Prostate gland (tissue), 2 donors: ENCODE data around the gene GMPPA. TPM values are rescaled to one million over a fixed set of nuclear protein-coding genes. Genes with fewer than 3 reads are reported as not detected.
A peak's percentile ranks its signal among the peaks of the same experiment; 100 is the strongest.

ENCODE experiments used
- DNase-seq: peaks from one replicate; pipeline ENCODE4 v3.0.0-alpha.2; 2019; ENCODE audit warnings: low spot score
- H3K27ac ChIP-seq, 2 donors: fragments of 200-600 bp; sonication (generic); 2 replicates each; pipeline ENCODE4 v1.5.1; 2017 to 2019
- H3K27me3 ChIP-seq: fragments of 200-600 bp; sonication (generic); replicated peaks from 2 replicates; pipeline ENCODE4 v1.5.1; 2019; ENCODE audit not compliant: insufficient read depth
- H3K36me3 ChIP-seq, 2 donors: fragments of 200-600 bp; sonication (generic); 1 replicate in 1 of 2; 2 replicates in 1 of 2; pipeline versions ENCODE4 v1.5.1 to v1.8.1; 2017 to 2019
- H3K4me1 ChIP-seq: fragments of 200-600 bp; sonication (generic); replicated peaks from 2 replicates; pipeline ENCODE4 v1.5.1; 2019
- H3K4me3 ChIP-seq, 2 donors: fragments of 200-600 bp; sonication (generic); 2 replicates each; pipeline ENCODE4 v1.5.1; 2017 to 2019
- H3K9me3 ChIP-seq: fragments of 200-600 bp; sonication (generic); 2 replicates; pipeline ENCODE4 v1.5.1; 2017
- CTCF ChIP-seq, 4 experiments: fragments of 200-600 bp in 2 of 4; fragments of 450-650 bp in 2 of 4; sonication (generic) in 2 of 4; IDR thresholded peaks; 1 replicate in 3 of 4; 2 replicates in 1 of 4; pipeline ENCODE4 v1.5.1; 2016 to 2019; ENCODE audit warnings: antibody characterized with exemption in 4 of 4, mild to moderate bottlenecking in 2 of 4, moderate library complexity in 2 of 4
- POLR2A ChIP-seq: fragments of 450-650 bp; IDR thresholded peaks from one replicate; pipeline ENCODE4 v1.6.1; 2016; ENCODE audit warnings: antibody characterized with exemption, mild to moderate bottlenecking
- POLR2AphosphoS5 ChIP-seq: sonication (generic); formaldehyde crosslinking; IDR thresholded peaks from one replicate; pipeline ENCODE4 v1.6.1; 2017; ENCODE audit warnings: antibody characterized with exemption
- WGBS: methylation state at CpG from one replicate; pipeline ENCODE4 v1.1.5; 2018; 5-methylcytosine and 5-hydroxymethylcytosine counted together
- intact Hi-C: fragments of 100-400 bp; cut with DNase I; formaldehyde crosslinking; loops from one replicate; pipeline ENCODE4 v1.14.2; 2022
- total RNA-seq, 2 donors: library from RNA; depleted of rRNA; stranded (reverse); fragments of >200 nt; gene quantifications; one replicate each; pipeline ENCODE4 v1.1.0, GENCODE V29; 2016

GMPPA gene
- 10 to 100 TPM; 41.2 to 53.8 TPM for total RNA-seq

DNA sequence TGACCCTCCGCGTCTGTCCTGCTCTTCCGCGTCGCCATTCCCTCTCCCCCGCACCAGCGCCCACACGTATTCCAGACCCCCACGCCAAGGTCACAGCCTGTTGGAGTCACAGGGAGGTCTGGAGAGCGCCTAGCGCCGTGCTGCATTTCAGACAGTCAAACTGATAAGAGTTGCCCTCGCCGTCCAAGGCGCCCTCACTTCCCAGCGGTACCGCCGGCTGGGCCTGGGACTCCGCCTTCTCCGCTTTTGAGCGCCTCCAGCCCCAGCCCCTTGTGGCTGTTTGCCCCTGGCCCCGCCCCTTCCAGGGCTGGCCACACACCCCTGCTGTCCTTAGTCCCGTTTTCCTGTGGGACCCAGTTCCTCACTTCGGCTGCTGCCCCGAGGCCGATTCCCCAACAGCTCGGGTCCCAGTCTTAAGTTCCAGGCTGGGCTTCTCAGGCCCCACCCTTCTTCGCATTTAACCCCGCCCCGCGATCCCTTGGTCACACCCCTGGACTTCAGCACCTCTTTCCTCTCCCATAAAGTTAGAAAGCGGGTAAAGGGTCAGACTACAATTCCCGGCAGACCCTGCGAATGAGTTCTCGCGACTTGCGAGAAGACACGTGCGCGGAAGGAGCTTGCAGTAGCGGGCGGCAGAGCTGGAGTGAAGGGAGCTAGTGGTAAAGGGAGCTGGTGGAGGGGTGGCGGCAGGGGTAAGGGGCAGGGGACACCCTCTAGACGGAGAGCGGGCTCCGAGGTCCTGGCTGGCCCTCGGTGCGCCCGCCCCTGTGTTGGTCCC, at the start of gene GMPPA:
Gene GMPPA, plus strand, starts transcription at position 612 of the 778 bp plus-strand sequence. CDS start 1,085 bp downstream, outside the sequence.
- H3K4me1 ChIP-seq: peaks cover 12% of the 10 kb centered on the region

DNA sequence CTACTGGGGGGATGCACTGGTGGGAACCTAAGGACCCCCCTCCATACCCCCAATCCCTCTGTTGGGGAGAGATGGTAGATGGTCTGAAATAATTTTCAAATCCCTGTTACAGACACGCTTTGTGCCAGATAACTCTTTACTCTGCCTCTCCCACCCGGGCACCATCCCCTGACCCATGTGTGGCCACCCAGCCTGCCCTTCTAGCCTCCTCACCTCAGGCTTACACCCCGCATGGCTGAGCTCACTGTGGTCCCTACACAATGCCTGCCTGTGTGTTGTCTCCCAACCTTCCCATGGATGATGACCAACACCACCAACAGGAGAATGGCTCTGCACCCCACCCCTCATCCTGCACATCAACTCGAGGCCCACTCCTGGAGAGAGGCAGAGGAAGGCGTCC, 49.1 kb upstream of the GMPPA start:
- H3K36me3 ChIP-seq: no peaks in the 10 kb centered on the region
- H3K9me3 ChIP-seq: no peaks in the 10 kb centered on the region
- H3K27me3 ChIP-seq: no peaks in the 10 kb centered on the region
- H3K4me3 ChIP-seq: no peak overlapping the region
- no peak overlapping the region for H3K27ac ChIP-seq
- DNase-seq: no peak
- intact Hi-C loops: loop anchor here (5.0 kb wide), 1 partner anchor 42 kb away; no protein-coding TSS in a partner anchor
- WGBS: 85% methylated on average over 5 of the region's 5 CpGs
- no peak for TF ChIP-seq POLR2A
- TF ChIP-seq CTCF (IDR thresholded peaks at IDR 0.05): no peak
- TF ChIP-seq POLR2AphosphoS5: no peak
- H3K4me1 ChIP-seq: peaks cover 5% of the 10 kb centered on the region

More for the DNA sequence above, at the start of gene GMPPA:
- H3K27me3 ChIP-seq: no peaks in the 10 kb centered on the region
- H3K9me3 ChIP-seq: no peaks in the 10 kb centered on the region
- peak within 1 kb of the TSS; percentile 90 to 95 for H3K27ac ChIP-seq
- TF ChIP-seq POLR2A (peak; percentile 82), POLR2AphosphoS5 (peak; percentile 99), CTCF (IDR thresholded peaks at IDR 0.05) (peak in 1 of 4 experiments; percentile 17)
- 1% methylated on average over 49 of the region's 49 CpGs for WGBS
- H3K4me3 ChIP-seq: peak within 1 kb of the TSS; percentile 64 to 73
- H3K36me3 ChIP-seq: no peaks in the 10 kb centered on the region
- DNase-seq: peak; percentile 97
- intact Hi-C loops: loop anchor here (5.0 kb wide), 1 partner anchor 36 kb away; no protein-coding TSS in a partner anchor

GRCh38 chr2:219451661-219452360, 46.9 kb upstream of the GMPPA start:
- TF ChIP-seq POLR2AphosphoS5 (no peak), POLR2A (no peak)
- Histone ChIP-seq H3K27me3 (no peaks in the 10 kb centered on the region), H3K9me3 (no peaks in the 10 kb centered on the region), H3K4me3 (no peak overlapping the region), H3K4me1 (peaks cover 5% of the 10 kb centered on the region), H3K36me3 (no peaks in the 10 kb centered on the region), H3K27ac (peak overlapping the region; percentile 64 to 68)
- DNase-seq: no peak
- intact Hi-C loops: loop anchor here (5.0 kb wide), 1 partner anchor 45 kb away; no protein-coding TSS in a partner anchor
- 70% methylated on average over 15 of the region's 18 CpGs for WGBS

DNA sequence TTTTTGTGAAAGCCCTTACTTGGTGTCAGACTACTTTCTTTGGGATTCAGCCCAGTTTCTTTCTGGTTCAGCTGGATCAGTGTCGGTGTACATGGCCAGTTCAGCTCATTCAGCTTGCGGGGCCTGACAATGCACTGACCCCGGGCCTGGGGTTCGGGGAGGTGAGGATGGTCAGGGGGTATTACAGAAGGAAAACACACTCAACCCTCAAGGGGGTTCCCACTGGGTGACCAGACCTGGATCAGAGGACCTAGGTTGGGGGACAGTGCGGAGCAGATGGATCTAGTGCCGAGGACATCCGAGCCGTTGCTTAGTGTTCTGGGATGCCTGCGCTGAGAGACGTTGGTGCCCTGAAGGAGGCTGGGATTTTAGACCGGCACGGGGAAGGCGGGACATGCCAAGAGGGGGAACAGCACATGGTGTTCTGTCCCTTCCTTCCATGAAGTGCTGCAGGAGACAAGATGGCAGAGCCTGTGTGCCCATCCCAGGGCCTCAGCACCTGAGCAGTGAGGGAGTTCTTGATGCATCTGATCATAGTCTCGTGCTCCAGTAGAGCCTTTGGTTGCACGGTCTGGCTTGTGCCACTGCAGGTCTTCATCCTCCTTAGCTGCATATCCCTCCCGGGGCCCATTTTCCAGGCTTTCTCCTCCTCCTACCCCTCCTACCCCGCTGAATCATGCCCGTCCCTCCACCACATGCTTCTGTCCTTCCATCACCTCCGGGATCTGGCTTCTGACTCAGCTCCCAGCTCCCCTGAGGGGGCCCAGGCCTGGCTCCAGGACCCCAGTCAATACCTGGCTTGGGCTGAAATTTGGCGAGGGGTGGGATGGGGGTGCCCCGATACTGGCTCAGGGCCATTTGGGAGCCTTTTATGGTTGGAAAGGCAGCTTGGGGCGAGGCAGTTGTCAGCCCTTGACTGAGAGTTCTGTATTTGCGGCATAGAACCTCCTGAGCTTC, 46.1 kb upstream of the GMPPA start:
- no peaks in the 10 kb centered on the region for H3K36me3 ChIP-seq
- WGBS: 46% methylated on average over 23 of the region's 23 CpGs
- DNase-seq: peak; percentile 53
- H3K9me3 ChIP-seq: no peaks in the 10 kb centered on the region
- H3K27me3 ChIP-seq: no peaks in the 10 kb centered on the region
- peaks cover 5% of the 10 kb centered on the region for H3K4me1 ChIP-seq
- intact Hi-C loops: loop anchor here (5.0 kb wide), 1 partner anchor 45 kb away; no protein-coding TSS in a partner anchor
- TF ChIP-seq CTCF (IDR thresholded peaks at IDR 0.05) (no peak), POLR2A (no peak), POLR2AphosphoS5 (peak; percentile 41)
- H3K27ac ChIP-seq: peak overlapping the region; percentile 64 to 68
- no peak overlapping the region for H3K4me3 ChIP-seq
